ENCODE data around the gene PRKN.

The PRKN gene

DNA sequence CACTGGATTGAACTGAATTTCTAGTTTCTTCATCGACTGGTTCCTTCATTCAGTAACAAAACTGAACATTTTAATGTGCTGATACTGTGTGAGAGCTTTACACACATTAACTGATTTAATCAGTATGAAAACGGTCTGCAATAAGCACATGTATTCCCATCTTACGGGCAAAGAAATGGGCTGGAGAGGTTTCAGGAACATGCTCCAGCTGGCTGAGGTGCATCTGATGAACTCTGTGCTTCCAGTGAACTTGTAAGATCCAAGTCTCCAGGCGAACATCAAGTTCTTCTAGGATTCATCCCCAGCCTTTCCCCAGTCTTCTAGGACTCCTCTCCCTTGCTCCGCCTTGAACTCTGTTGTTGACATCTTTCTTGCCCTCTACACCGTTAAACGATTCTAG lies 1233.0 kb downstream of the PRKN start:
- Mint-ChIP-seq H3K4me3 (no peak overlapping the region), H3K9me3 (peaks cover 4% of the 10 kb centered on the region), H3K27me3 (peaks cover 2% of the 10 kb centered on the region), H3K27ac (no peak overlapping the region), H3K4me1 (no peaks in the 10 kb centered on the region), H3K36me3 (peaks cover 1% of the 10 kb centered on the region)
- ATAC-seq (ENCODE audit: low read depth) (no peak), DNase-seq (ENCODE audit: low spot score in 2 of 2) (no peak)

DNA sequence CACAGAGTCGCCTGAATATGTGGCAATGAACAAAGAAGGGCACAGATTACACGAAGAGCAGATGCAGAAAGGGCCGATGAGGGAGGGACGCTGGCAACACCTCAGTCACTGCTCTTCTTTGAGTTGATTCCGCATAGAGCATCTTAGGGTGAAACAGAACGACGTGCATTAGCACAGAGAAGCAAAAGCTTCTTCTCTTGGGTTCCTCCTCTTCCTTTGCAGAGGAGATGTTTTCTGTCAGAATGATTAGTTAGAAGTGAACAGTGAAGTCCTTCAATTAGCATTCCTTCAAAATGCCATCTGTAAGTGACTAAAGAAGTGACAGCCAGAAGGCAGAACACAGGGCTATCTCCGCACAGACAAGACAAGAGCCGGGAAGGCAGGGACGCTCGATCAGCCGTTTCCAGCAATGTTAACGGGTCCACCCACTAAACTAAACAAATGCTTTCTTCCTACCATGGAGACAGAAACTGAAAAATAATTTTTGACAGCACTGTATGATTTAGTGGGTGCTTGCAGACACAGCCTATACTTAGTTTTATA lies 1233.9 kb downstream of the PRKN start:
- DNase-seq (ENCODE audit: low spot score in 2 of 2) (no peak), ATAC-seq (ENCODE audit: low read depth) (no peak)
- H3K27ac Mint-ChIP-seq, result no peak overlapping the region
- H3K9me3 Mint-ChIP-seq, result peaks cover 5% of the 10 kb centered on the region
- H3K36me3 Mint-ChIP-seq, result peaks cover 1% of the 10 kb centered on the region
- no peak overlapping the region for H3K4me3 Mint-ChIP-seq
- no peaks in the 10 kb centered on the region for H3K4me1 Mint-ChIP-seq
- H3K27me3 Mint-ChIP-seq, result peaks cover 3% of the 10 kb centered on the region

DNA sequence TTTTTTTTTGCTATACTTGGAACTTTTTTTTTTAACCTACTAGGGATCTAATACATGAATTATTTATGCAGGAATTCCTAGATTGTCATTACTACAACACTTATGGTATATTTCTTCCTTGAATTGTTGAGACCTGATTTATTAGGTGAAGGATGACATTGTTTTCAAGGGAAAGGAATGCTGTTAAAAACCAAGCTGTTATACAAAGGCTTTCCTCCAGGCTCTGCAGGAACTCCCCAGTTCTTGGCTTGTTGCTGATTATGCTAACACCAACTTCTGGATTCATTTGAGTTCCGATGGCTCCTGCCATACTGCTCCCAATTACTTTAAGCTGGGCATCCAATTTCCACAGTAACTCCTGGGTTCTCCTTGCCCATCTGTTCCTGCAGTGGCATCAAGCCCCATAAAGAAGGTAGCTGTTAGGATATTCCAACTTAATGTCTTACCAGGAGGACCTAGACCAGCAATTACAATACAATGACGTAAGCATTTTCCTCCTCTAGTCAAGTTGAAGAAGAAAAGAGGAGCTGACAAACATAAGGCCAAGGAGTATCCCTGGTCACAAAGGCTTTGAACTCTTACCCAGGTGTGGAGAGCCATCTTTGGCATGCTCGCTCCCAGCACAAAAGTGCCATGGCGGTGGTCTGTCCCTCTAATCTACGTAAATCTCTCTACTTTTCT lies 1237.8 kb downstream of the PRKN start:
- Mint-ChIP-seq H3K27me3 (peaks cover 6% of the 10 kb centered on the region), H3K36me3 (peaks cover 1% of the 10 kb centered on the region), H3K9me3 (peaks cover 5% of the 10 kb centered on the region), H3K27ac (no peak overlapping the region), H3K4me3 (no peak overlapping the region), H3K4me1 (no peaks in the 10 kb centered on the region)
- DNase-seq (ENCODE audit: low spot score in 2 of 2) (no peak), ATAC-seq (ENCODE audit: low read depth) (no peak)

DNA sequence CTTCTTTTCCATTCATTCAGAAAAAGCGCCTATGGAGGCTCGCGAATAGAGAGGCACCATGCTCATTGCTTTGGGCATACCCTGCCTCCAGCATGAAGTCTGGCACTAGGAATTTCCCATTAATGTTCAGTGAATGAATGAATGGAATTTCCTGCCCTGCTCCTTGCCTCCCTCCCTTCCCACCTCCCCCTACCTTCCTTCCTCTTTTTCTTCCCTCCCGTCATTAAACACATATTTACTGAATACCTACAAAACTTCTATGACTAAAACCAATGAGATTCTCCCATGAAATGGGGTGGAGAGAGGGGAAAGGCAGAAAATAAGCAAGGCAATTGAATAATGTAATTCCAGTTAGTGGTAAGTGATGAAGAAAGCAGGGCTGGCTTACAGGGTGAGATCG lies 1239.9 kb downstream of the PRKN start:
- Mint-ChIP-seq H3K4me1 (no peaks in the 10 kb centered on the region), H3K36me3 (no peaks in the 10 kb centered on the region), H3K27me3 (peaks cover 5% of the 10 kb centered on the region), H3K9me3 (peaks cover 3% of the 10 kb centered on the region), H3K4me3 (no peak overlapping the region), H3K27ac (no peak overlapping the region)
- DNase-seq (ENCODE audit: low spot score in 2 of 2), result no peak
- no peak for ATAC-seq (ENCODE audit: low read depth)

DNA sequence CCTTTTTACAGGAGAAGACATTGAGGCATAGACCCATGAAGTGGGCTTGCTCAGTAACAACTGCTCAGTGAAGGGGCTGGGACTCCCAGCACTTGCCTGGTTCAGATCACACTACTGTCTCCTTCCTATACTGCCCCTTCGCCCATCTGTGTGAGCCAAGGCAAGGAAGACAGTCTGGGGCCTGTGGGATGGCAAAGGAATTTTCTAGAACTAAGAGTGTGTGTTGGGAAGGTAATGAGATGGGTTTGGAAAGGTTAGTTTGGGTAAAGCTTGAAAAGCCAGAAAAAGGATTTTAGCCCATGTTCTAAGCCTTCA lies 1240.4 kb downstream of the PRKN start:
- peaks cover 5% of the 10 kb centered on the region for H3K27me3 Mint-ChIP-seq
- H3K9me3 Mint-ChIP-seq, result peaks cover 3% of the 10 kb centered on the region
- H3K36me3 Mint-ChIP-seq, result no peaks in the 10 kb centered on the region
- ATAC-seq (ENCODE audit: low read depth), result no peak
- no peak overlapping the region for H3K4me3 Mint-ChIP-seq
- no peaks in the 10 kb centered on the region for H3K4me1 Mint-ChIP-seq
- DNase-seq (ENCODE audit: low spot score in 2 of 2), result no peak
- H3K27ac Mint-ChIP-seq, result no peak overlapping the region

DNA sequence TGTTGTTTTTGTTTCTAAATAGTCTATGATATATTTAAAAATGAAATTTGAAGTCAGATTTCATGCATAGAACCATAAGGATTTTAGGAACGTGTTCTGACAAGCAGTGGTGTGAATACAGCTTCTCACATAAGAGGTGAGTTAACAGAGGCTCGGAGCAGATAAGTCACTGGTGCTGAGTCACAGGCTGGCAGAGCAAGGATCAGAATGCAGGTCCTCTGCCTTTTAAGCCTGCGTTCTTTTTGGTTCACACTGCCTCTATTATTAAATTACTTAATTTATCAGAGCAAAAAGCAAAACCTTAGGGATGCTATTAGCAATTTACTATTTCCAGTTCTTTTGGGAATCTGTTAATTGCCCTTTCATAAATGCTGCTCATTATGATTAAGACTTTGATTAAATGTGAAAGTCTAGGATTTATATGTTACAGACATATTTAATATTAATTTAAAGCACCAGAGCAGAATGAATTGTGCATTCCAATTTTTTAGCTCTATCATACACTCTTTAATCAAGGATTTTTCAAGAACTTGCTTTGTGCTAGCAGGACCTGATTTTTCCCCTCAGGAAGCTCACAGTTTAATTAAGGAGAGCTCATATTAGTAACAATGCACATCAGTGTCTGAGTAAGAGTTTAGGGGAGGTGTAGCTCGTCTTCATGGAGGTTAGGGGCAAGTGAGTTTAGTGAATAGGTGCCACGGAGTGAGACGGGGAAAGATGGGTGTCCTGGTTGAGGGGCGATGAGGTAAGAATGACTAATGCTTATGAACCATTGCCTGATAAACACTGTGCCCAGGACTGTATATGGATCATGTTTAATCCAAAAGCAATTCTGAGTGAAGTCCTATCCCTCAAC lies 1241.0 kb downstream of the PRKN start:
- ATAC-seq (ENCODE audit: low read depth) (no peak), DNase-seq (ENCODE audit: low spot score in 2 of 2) (no peak)
- Mint-ChIP-seq H3K9me3 (peaks cover 3% of the 10 kb centered on the region), H3K27ac (no peak overlapping the region), H3K4me3 (no peak overlapping the region), H3K4me1 (no peaks in the 10 kb centered on the region), H3K36me3 (no peaks in the 10 kb centered on the region), H3K27me3 (peaks cover 5% of the 10 kb centered on the region)

DNA sequence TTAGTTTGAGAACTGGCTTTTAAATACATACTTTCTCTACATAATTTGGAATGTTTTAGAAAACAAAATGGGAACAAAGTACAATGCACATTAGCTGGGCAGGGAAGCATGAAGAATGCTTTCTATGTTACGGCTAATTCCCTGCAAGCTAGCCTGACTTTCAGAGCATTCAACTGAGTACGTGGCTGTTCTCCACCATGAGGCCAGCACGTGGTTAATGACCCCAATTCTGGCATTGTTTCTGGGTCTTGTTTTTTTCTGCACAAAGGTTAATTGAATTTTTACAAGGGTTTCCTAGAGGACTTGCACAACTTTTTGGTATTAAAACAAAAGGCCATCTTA lies 1245.1 kb downstream of the PRKN start:
- Mint-ChIP-seq H3K27me3 (no peaks in the 10 kb centered on the region), H3K36me3 (no peaks in the 10 kb centered on the region), H3K27ac (no peak overlapping the region), H3K9me3 (no peaks in the 10 kb centered on the region), H3K4me3 (no peak overlapping the region), H3K4me1 (no peaks in the 10 kb centered on the region)
- DNase-seq (ENCODE audit: low spot score in 2 of 2) (no peak), ATAC-seq (ENCODE audit: low read depth) (no peak)

DNA sequence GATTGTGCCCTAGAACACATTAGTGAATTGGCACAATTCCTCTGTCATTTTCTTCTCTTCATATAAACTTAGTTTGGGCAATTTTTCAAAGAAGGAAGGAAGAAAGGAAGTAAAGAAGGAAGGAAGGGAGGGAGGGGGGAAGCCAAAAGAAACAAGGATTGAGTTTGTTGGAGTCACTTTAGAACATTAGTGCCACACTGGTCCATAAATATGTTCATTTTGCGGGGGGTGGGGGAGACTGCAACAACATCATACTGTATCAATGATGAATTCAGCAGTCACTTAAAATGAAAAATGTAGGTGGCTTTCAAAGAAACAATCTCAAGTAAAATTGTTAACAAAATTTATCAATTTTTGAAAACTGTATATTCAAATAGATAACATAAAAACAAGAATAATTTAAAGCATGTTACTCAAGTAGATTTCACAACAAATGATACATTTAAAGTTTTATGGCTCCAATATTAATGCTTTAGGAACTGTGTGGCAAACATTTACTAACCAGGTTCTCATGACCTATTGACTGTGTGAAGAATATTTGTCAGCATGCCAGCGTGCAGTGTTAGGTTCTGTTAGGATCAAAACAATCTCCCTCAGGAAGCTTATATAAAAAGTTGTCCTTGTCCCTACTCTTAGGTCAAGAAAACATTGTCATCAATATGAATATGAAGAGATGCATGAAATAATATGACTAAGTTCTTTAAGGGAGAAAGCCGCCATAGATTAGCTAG lies 1245.6 kb downstream of the PRKN start:
- Mint-ChIP-seq H3K4me3 (no peak overlapping the region), H3K36me3 (no peaks in the 10 kb centered on the region), H3K27me3 (no peaks in the 10 kb centered on the region), H3K4me1 (no peaks in the 10 kb centered on the region), H3K9me3 (no peaks in the 10 kb centered on the region), H3K27ac (no peak overlapping the region)
- DNase-seq (ENCODE audit: low spot score in 2 of 2) (no peak), ATAC-seq (ENCODE audit: low read depth) (no peak)

DNA sequence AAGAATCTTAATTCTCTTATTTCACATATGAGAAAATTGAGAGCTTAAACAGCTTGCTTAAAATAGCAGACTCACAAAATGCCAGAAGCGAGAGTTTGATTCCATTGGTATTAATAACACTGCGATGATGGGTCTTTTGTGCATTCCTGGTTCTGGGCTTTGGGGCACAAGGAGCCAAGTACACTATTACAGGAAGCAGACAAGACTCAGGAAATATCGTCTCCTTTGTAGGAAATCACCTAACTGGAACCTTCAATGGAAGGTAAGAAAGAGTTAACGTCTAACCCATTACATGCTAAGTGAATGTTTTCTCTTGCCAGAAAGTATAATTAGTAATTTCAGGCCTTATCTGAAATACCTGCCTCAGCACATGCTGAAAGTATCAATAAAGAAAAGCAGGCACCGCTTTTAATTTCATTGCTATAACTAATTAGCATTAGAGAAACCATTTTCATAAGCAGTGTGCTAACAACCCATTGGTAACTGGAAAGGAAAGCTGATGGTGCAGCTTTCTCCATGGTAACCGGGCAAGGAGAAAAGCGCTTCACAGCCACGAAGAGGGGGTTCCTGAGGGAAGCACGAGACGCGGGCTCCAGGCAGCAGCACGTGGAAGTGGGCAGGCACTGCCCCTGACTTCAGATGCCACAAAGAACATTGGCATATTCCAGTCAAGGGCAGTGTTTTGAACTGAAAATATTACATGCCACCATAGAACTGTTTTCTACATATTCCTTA lies 1247.0 kb downstream of the PRKN start:
- Mint-ChIP-seq H3K9me3 (no peaks in the 10 kb centered on the region), H3K4me1 (no peaks in the 10 kb centered on the region), H3K4me3 (no peak overlapping the region), H3K27me3 (no peaks in the 10 kb centered on the region), H3K27ac (no peak overlapping the region), H3K36me3 (no peaks in the 10 kb centered on the region)
- ATAC-seq (ENCODE audit: low read depth) (no peak), DNase-seq (ENCODE audit: low spot score in 2 of 2) (no peak)

DNA sequence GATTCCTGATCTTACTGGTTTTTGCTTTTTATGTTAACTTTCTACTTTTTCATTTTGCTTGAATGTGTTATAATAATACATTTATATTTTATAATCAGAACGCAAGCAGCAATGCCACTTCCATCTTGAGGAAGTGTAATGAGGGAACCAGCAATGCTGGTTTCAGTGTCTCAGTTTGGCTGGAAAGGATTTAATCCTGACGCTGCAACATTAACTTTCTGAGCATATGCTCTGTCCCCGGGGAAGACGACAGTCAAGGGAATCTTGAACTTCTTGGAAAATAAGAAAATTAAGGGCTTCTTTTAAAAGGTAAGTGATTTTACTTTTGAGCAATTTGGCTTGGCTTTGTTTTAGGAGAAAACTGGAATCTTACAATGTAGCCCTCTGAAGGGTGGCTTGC lies 1248.2 kb downstream of the PRKN start:
- ATAC-seq (ENCODE audit: low read depth) (no peak), DNase-seq (ENCODE audit: low spot score in 2 of 2) (no peak)
- H3K4me3 Mint-ChIP-seq, result no peak overlapping the region
- H3K27me3 Mint-ChIP-seq, result no peaks in the 10 kb centered on the region
- no peaks in the 10 kb centered on the region for H3K36me3 Mint-ChIP-seq
- H3K9me3 Mint-ChIP-seq, result no peaks in the 10 kb centered on the region
- H3K4me1 Mint-ChIP-seq, result no peaks in the 10 kb centered on the region
- H3K27ac Mint-ChIP-seq, result no peak overlapping the region

DNA sequence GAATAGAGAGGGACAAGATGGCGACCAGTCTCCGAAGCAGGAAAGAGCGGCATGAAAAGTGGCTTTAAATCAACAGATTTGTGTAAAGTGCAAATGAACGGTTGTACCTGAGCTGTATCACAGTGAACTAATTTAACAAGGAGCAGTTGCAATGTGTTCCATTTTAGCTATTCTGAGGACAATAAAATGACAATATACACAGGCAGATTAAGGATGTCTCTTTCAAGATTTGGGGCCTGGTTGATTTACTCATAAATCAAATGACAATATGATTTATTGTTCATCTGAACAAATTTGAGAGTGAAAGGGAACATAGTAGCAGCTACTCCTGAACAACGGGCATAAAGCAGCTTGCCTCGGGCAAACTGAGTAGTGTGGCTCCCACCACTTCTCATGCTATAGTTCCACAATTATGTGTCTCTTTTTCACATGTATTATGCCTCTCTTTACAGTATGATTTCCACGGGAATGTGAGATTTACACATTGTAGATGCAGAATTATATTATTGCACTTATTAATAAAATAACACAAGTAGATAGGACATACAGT lies 1249.6 kb downstream of the PRKN start:
- ATAC-seq (ENCODE audit: low read depth) (no peak), DNase-seq (ENCODE audit: low spot score in 2 of 2) (no peak)
- Mint-ChIP-seq H3K27ac (no peak overlapping the region), H3K4me1 (no peaks in the 10 kb centered on the region), H3K9me3 (no peaks in the 10 kb centered on the region), H3K36me3 (no peaks in the 10 kb centered on the region), H3K4me3 (no peak overlapping the region), H3K27me3 (no peaks in the 10 kb centered on the region)

DNA sequence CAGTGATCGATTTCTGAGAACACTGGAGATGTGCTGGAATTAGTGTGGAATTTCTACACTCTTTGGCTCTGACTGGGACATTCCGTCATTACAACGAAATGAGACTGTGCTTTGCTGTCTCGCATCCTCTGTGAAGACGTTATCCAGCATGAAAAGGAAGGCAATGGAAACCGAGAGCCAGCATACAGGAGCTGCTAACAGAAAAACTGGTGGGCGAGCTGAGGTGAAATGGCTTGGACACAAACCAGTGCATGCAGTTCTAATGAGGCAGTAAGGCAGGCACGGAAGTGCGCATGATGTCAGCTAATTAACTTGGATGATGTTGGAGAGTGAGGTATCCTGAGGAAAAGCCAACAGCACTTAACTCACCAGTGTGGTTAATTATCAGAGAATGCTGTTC lies 1250.9 kb downstream of the PRKN start:
- H3K36me3 Mint-ChIP-seq, result no peaks in the 10 kb centered on the region
- H3K9me3 Mint-ChIP-seq, result no peaks in the 10 kb centered on the region
- no peak overlapping the region for H3K4me3 Mint-ChIP-seq
- no peak overlapping the region for H3K27ac Mint-ChIP-seq
- no peaks in the 10 kb centered on the region for H3K27me3 Mint-ChIP-seq
- ATAC-seq (ENCODE audit: low read depth) (no peak), DNase-seq (ENCODE audit: low spot score in 2 of 2) (no peak)
- no peaks in the 10 kb centered on the region for H3K4me1 Mint-ChIP-seq

DNA sequence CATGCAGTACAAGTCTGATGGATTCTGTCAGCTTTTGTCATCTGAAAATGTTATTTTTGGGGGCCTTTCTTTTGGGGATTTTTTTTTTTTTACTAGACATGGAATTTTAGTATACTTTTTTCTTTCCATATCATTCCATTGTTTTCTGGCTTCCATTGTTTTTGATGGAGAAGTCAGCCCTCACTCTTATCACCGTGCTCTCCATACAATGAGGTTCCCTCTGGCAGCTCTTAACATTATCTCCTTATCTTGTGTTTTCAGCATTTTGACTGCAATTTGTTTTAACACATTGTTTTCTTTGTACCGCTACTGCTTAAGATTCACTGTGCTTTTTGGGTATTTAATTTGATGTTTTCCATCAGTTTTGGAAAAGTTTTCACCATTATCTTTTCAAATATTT lies 1262.2 kb downstream of the PRKN start:
- H3K27ac Mint-ChIP-seq, result no peak overlapping the region
- no peak for ATAC-seq (ENCODE audit: low read depth)
- H3K36me3 Mint-ChIP-seq, result no peaks in the 10 kb centered on the region
- H3K4me1 Mint-ChIP-seq, result no peaks in the 10 kb centered on the region
- no peak for DNase-seq (ENCODE audit: low spot score in 2 of 2)
- no peak overlapping the region for H3K4me3 Mint-ChIP-seq
- H3K9me3 Mint-ChIP-seq, result no peaks in the 10 kb centered on the region
- H3K27me3 Mint-ChIP-seq, result no peaks in the 10 kb centered on the region

DNA sequence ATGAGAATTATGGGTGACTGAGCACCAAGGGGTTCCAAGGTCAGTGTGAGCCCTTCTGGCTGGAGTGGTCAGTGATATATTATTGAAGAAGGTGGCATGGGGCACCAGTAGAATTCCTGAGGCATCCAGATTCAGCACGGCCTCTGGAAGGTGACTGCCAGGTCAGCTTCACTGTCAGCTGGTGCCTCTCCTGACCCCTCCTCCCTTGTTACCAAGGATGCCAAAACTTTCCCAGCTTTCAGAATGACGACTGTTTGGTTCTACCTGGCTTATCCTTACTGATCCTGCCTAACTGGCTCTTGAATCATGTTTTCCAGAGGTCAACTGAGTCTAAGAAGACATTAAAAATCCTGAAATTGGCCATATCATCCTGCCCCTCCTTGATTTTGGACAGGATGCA lies 1264.5 kb downstream of the PRKN start:
- no peaks in the 10 kb centered on the region for H3K36me3 Mint-ChIP-seq
- ATAC-seq (ENCODE audit: low read depth) (no peak), DNase-seq (ENCODE audit: low spot score in 2 of 2) (no peak)
- no peaks in the 10 kb centered on the region for H3K4me1 Mint-ChIP-seq
- no peaks in the 10 kb centered on the region for H3K27me3 Mint-ChIP-seq
- no peak overlapping the region for H3K27ac Mint-ChIP-seq
- H3K9me3 Mint-ChIP-seq, result no peaks in the 10 kb centered on the region
- H3K4me3 Mint-ChIP-seq, result no peak overlapping the region

Measured in memory B cell (primary cell).